HepG2 (cell line): ENCODE measurements around the gene PTHLH. TPM values are rescaled to one million over a fixed set of nuclear protein-coding genes. Genes with fewer than 3 reads are reported as not detected.

Source experiments
- AKAP8 ChIP-seq: sonication (generic); formaldehyde crosslinking; IDR thresholded peaks from 2 replicates; pipeline ENCODE4 v1.5.1; 2020; ENCODE audit warnings: mild to moderate bottlenecking, missing genetic modification reagents
- CENPX ChIP-seq: sonication (generic); formaldehyde crosslinking; IDR thresholded peaks from 2 replicates; pipeline ENCODE4 v1.9.0; 2021; ENCODE audit warnings: mild to moderate bottlenecking, missing genetic modification reagents, moderate library complexity
- CHCHD3 ChIP-seq: sonication (generic); formaldehyde crosslinking; IDR thresholded peaks from 2 replicates; pipeline ENCODE4 v1.8.0; 2022; ENCODE audit warnings: mild to moderate bottlenecking, missing genetic modification reagents, moderate library complexity
- FOSL2 ChIP-seq: sonication (generic); formaldehyde crosslinking; IDR thresholded peaks from 2 replicates; pipeline ENCODE4 v1.4.0; 2020; ENCODE audit warnings: missing genetic modification reagents
- GATAD2A ChIP-seq: IDR thresholded peaks from 2 replicates; pipeline ENCODE4 v1.6.1; 2016
- MIXL1 ChIP-seq: IDR thresholded peaks from 2 replicates; pipeline ENCODE4 v1.6.1; 2016
- NFRKB ChIP-seq: fragments of 450-650 bp; IDR thresholded peaks from 2 replicates; pipeline ENCODE4 v1.6.1; 2017
- PPARG ChIP-seq: conservative IDR thresholded peaks from 2 replicates; pipeline ENCODE4 v1.6.1; 2016; ENCODE audit warnings: missing biosample characterization, missing genetic modification reagents
- RAD21 ChIP-seq: fragments of 450-650 bp; formaldehyde crosslinking; IDR thresholded peaks from 2 replicates; pipeline ENCODE4 v1.5.0; 2020; ENCODE audit warnings: mild to moderate bottlenecking
- RXRB ChIP-seq: IDR thresholded peaks from 2 replicates; pipeline ENCODE4 v1.6.1; 2016; ENCODE audit warnings: borderline replicate concordance, missing genetic modification reagents, missing compliant biosample characterization
- SMC3 ChIP-seq: IDR thresholded peaks from 2 replicates; pipeline ENCODE4 v1.6.1; 2011; ENCODE audit warnings: low read length, improper control_type of control experiment
- STAG1 ChIP-seq: sonication (generic); formaldehyde crosslinking; IDR thresholded peaks from 2 replicates; pipeline ENCODE4 v1.4.0; 2020; ENCODE audit warnings: missing genetic modification reagents
- TARDBP ChIP-seq: sonication (generic); formaldehyde crosslinking; IDR thresholded peaks from 2 replicates; pipeline ENCODE4 v1.8.0; 2022; ENCODE audit warnings: mild to moderate bottlenecking, missing genetic modification reagents
- TEAD3 ChIP-seq: optimal IDR thresholded peaks from 2 replicates; pipeline ENCODE3; 2016; ENCODE audit warnings: borderline replicate concordance
- ZNF407 ChIP-seq: sonication (generic); formaldehyde crosslinking; IDR thresholded peaks from one replicate; pipeline ENCODE4 v1.5.1; 2020; ENCODE audit warnings: mild to moderate bottlenecking, missing genetic modification reagents; ENCODE audit errors: not compliant biosample characterization
- polyA plus RNA-seq, 8 experiments: library from polyadenylated mRNA; depleted of rRNA in 3 of 8; stranded (reverse) in 7 of 8; unstranded in 1 of 8; fragments of >200 nt; fragmentation: Illumina TruSeq in 4 of 8; extraction: Trizol in 4 of 8; gene quantifications; 2 replicates each; pipeline versions ENCODE4 v1.2.1 to v1.2.3, GENCODE V29; 2011 to 2016; ENCODE audit warnings: low read depth in 4 of 8, missing spikeins in 1 of 8, mixed read lengths in 1 of 8; ENCODE audit not compliant: insufficient read depth in 1 of 8
- total RNA-seq, 5 experiments: library from RNA; depleted of rRNA; stranded (reverse); fragments of >200 nt; fragmentation: Illumina TruSeq; extraction: Trizol; gene quantifications; 2 replicates each; pipeline ENCODE4 v1.2.3, GENCODE V29; 2016; ENCODE audit warnings: low read depth in 1 of 5
- TF ChIP-seq, protein P1 (sequence below): sonication (generic); formaldehyde crosslinking; IDR thresholded peaks from 2 replicates; pipeline ENCODE4 v1.4.0; 2020; ENCODE audit warnings: missing genetic modification reagents, borderline replicate concordance
- TF ChIP-seq, protein P2 (sequence below): sonication (generic); formaldehyde crosslinking; IDR thresholded peaks from 2 replicates; pipeline ENCODE4 v1.5.1; 2020; ENCODE audit warnings: missing genetic modification reagents, mild to moderate bottlenecking, borderline replicate concordance

PTHLH gene
- total and polyA plus RNA-seq, 2 of the 13 experiments (the other 11 are each of a cell fraction or from before 2014, with no cell fraction given) = 0.22 TPM; not detected in 1

- no peak for TF ChIP-seq ZNF407
- TF ChIP-seq NFRKB = no peak
- TF ChIP-seq MIXL1 = 0 out of 2 replicates have a peak, but pooled peaks have one; percentile 19
- TF ChIP-seq TARDBP = no peak
- peak; percentile 66; the same call in 1 of the 2 replicates for TF ChIP-seq RAD21 (CRISPR knock-in tag)
- TF ChIP-seq CENPX (CRISPR knock-in tag) = no peak
- no peak for TF ChIP-seq AKAP8
- TF ChIP-seq STAG1 (CRISPR knock-in tag) = peak; percentile 82
- no peak for TF ChIP-seq RXRB (CRISPR knock-in tag)
- TF ChIP-seq, protein P1, sequence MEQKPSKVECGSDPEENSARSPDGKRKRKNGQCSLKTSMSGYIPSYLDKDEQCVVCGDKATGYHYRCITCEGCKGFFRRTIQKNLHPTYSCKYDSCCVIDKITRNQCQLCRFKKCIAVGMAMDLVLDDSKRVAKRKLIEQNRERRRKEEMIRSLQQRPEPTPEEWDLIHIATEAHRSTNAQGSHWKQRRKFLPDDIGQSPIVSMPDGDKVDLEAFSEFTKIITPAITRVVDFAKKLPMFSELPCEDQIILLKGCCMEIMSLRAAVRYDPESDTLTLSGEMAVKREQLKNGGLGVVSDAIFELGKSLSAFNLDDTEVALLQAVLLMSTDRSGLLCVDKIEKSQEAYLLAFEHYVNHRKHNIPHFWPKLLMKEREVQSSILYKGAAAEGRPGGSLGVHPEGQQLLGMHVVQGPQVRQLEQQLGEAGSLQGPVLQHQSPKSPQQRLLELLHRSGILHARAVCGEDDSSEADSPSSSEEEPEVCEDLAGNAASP (CRISPR knock-in tag) = peak; percentile 29; the same call in 1 of the 2 replicates
- TF ChIP-seq SMC3 = peak; percentile 94
- 0 out of 2 replicates have a peak, but pooled peaks have one; percentile 18 for TF ChIP-seq FOSL2
- TF ChIP-seq GATAD2A = 0 out of 2 replicates have a peak, but pooled peaks have one; percentile 22
- TF ChIP-seq, protein P2, sequence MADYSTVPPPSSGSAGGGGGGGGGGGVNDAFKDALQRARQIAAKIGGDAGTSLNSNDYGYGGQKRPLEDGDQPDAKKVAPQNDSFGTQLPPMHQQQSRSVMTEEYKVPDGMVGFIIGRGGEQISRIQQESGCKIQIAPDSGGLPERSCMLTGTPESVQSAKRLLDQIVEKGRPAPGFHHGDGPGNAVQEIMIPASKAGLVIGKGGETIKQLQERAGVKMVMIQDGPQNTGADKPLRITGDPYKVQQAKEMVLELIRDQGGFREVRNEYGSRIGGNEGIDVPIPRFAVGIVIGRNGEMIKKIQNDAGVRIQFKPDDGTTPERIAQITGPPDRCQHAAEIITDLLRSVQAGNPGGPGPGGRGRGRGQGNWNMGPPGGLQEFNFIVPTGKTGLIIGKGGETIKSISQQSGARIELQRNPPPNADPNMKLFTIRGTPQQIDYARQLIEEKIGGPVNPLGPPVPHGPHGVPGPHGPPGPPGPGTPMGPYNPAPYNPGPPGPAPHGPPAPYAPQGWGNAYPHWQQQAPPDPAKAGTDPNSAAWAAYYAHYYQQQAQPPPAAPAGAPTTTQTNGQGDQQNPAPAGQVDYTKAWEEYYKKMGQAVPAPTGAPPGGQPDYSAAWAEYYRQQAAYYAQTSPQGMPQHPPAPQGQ (CRISPR knock-in tag) = no peak
- TF ChIP-seq PPARG (CRISPR knock-in tag) = no peak
- no peak for TF ChIP-seq TEAD3 (CRISPR knock-in tag)
- TF ChIP-seq CHCHD3 (CRISPR knock-in tag) = no peak
These were observed 31.7 kb downstream of the PTHLH start (continued) for GRCh38 chr12:27940756-27941402.
